ENCODE measurements around the gene KIF3A. TPM values are rescaled to one million over a fixed set of nuclear protein-coding genes. Genes with fewer than 3 reads are reported as not detected.
A peak's percentile ranks its signal among the peaks of the same experiment; 100 is the strongest.

Gene KIF3A
- total RNA-seq, 1 experiment from 2014 or later: 18.9 TPM

GRCh38 chr5:132739232-132739631 is 1.9 kb upstream of the KIF3A start:
- Mint-ChIP-seq H3K4me1 (ENCODE audit: low read depth, unreplicated experiment) (peaks cover 31% of the 10 kb centered on the region), H3K27me3 (ENCODE audit: unreplicated experiment) (no peaks in the 10 kb centered on the region), H3K4me3 (ENCODE audit: low read depth, unreplicated experiment) (no peak overlapping the region), H3K36me3 (ENCODE audit: insufficient read depth, unreplicated experiment) (peaks cover 21% of the 10 kb centered on the region), H3K9me3 (ENCODE audit: low read depth, unreplicated experiment) (no peaks in the 10 kb centered on the region), H3K27ac (ENCODE audit: unreplicated experiment) (no peak overlapping the region)
- intact Hi-C loops (cut with micrococcal nuclease; ENCODE audit: unreplicated experiment): loop anchor here (5.0 kb wide), 1 partner anchor 352 kb away; no protein-coding TSS in a partner anchor
- TF ChIP-seq CTCF (IDR thresholded peaks at IDR 0.05; ENCODE audit: unreplicated experiment): no peak
- CTCF ChIA-PET: no interaction called here
- no TSS peak for BruUV-seq (replicated peaks)
- DNase-seq: no peak

- Mint-ChIP-seq H3K4me1 (ENCODE audit: low read depth, unreplicated experiment) (peaks cover 31% of the 10 kb centered on the region), H3K4me3 (ENCODE audit: low read depth, unreplicated experiment) (peak overlapping the region; percentile 91), H3K27me3 (ENCODE audit: unreplicated experiment) (no peaks in the 10 kb centered on the region), H3K36me3 (ENCODE audit: insufficient read depth, unreplicated experiment) (peaks cover 21% of the 10 kb centered on the region), H3K9me3 (ENCODE audit: low read depth, unreplicated experiment) (no peaks in the 10 kb centered on the region), H3K27ac (ENCODE audit: unreplicated experiment) (peak overlapping the region; percentile 69)
- intact Hi-C loops (cut with micrococcal nuclease; ENCODE audit: unreplicated experiment): loop anchor here (5.0 kb wide), 1 partner anchor 351 kb away; no protein-coding TSS in a partner anchor
- no TSS peak for BruUV-seq (replicated peaks)
- TF ChIP-seq CTCF (IDR thresholded peaks at IDR 0.05; ENCODE audit: unreplicated experiment): no peak
- DNase-seq: no peak
- CTCF ChIA-PET: interaction anchor here (0.8 to 2.0 kb wide), 10 partner anchors 9 to 351 kb away, joined by 3 to 11 read pairs (median 6); partner anchors contain the start of gene CCNI2
These were observed 786 bp upstream of the KIF3A start for GRCh38 chr5:132737982-132738681.

- intact Hi-C loops (cut with micrococcal nuclease; ENCODE audit: unreplicated experiment): loop anchor here (5.0 kb wide), 1 partner anchor 347 kb away; no protein-coding TSS in a partner anchor
- H3K36me3 Mint-ChIP-seq (ENCODE audit: insufficient read depth, unreplicated experiment): peaks cover 21% of the 10 kb centered on the region
- no peaks in the 10 kb centered on the region for H3K9me3 Mint-ChIP-seq (ENCODE audit: low read depth, unreplicated experiment)
- CTCF ChIA-PET: no interaction called here
- no peak for TF ChIP-seq CTCF (IDR thresholded peaks at IDR 0.05; ENCODE audit: unreplicated experiment)
- no peak overlapping the region for H3K4me3 Mint-ChIP-seq (ENCODE audit: low read depth, unreplicated experiment)
- H3K27me3 Mint-ChIP-seq (ENCODE audit: unreplicated experiment): no peaks in the 10 kb centered on the region
- DNase-seq: no peak
- H3K27ac Mint-ChIP-seq (ENCODE audit: unreplicated experiment): no peak overlapping the region
- peaks cover 31% of the 10 kb centered on the region for H3K4me1 Mint-ChIP-seq (ENCODE audit: low read depth, unreplicated experiment)
- BruUV-seq (replicated peaks): no TSS peak
These were observed 2.7 kb downstream of the KIF3A start for GRCh38 chr5:132734687-132735086.

GRCh38 chr5:132733499-132734148 is 3.7 kb downstream of the KIF3A start:
- no peak for TF ChIP-seq CTCF (IDR thresholded peaks at IDR 0.05; ENCODE audit: unreplicated experiment)
- Mint-ChIP-seq H3K27ac (ENCODE audit: unreplicated experiment) (no peak overlapping the region), H3K36me3 (ENCODE audit: insufficient read depth, unreplicated experiment) (peaks cover 21% of the 10 kb centered on the region), H3K4me3 (ENCODE audit: low read depth, unreplicated experiment) (no peak overlapping the region), H3K9me3 (ENCODE audit: low read depth, unreplicated experiment) (no peaks in the 10 kb centered on the region), H3K27me3 (ENCODE audit: unreplicated experiment) (no peaks in the 10 kb centered on the region), H3K4me1 (ENCODE audit: low read depth, unreplicated experiment) (peaks cover 25% of the 10 kb centered on the region)
- no TSS peak for BruUV-seq (replicated peaks)
- CTCF ChIA-PET: no interaction called here
- intact Hi-C loops (cut with micrococcal nuclease; ENCODE audit: unreplicated experiment): no loop called here
- DNase-seq: no peak
